ENCODE data around the gene SPATA2. TPM values are rescaled to one million over a fixed set of nuclear protein-coding genes. Genes with fewer than 3 reads are reported as not detected.

Gene SPATA2
- total and polyA plus RNA-seq, 2 of the 8 experiments (the other 6 are each of a cell fraction or from before 2014, with no cell fraction given) = 11.0 to 13.0 TPM

GRCh38 chr20:49941456-49941855, 26.1 kb upstream of the SPATA2 start:
- H3K27ac ChIP-seq (ENCODE audit: low read depth, low read length) = no peak overlapping the region
- H2AFZ ChIP-seq (ENCODE audit: low read length) = no peak overlapping the region
- H3K23ac ChIP-seq (ENCODE audit: insufficient read length) = no peak overlapping the region
- CTCF ChIA-PET (ENCODE audit: partially characterized antibody) = interaction anchor here (1.2 to 1.9 kb wide), 3 partner anchors 11 to 23 kb away, joined by 3 to 4 read pairs (median 4); no protein-coding TSS in a partner anchor
- 97% methylated on average over 15 of the region's 15 CpGs; no CpG with 5 or more reads in 1 of the 2 experiments for WGBS, 2 experiments (ENCODE audit: extremely low coverage in 1 of 2, insufficient coverage in 1 of 2, insufficient read length in 1 of 2, insufficient replicate concordance in 2 of 2, low coverage in 1 of 2, low lambda C conversion rate in 2 of 2, missing lambda C conversion rate in 1 of 2)
- H3K4ac ChIP-seq (replicated peaks; ENCODE audit: insufficient read length, low read depth, low read length) = no peak overlapping the region
- no peak overlapping the region for H3K56ac ChIP-seq (replicated peaks; ENCODE audit: insufficient read length, low read depth, low read length)
- peaks cover 7% of the 10 kb centered on the region; the same call in 1 of the 2 replicates for H3K23me2 ChIP-seq (ENCODE audit: low read depth, low read length)
- H2BK15ac ChIP-seq (ENCODE audit: low read length) = no peak overlapping the region
- H3K9me3 ChIP-seq (ENCODE audit: insufficient read depth in 2 of 2, low read depth in 1 of 2, low read length in 1 of 2) = no peaks in the 10 kb centered on the region
- H3K4me1 ChIP-seq (replicated peaks in 1 of 4; ENCODE audit: control insufficient read depth in 3 of 4, insufficient read depth in 4 of 4, low read length in 3 of 4) = peaks cover 3 to 14% (median 8%) of the 10 kb centered on the region in 4 experiments; a peak in 5 of 7 replicates
- no peak overlapping the region for H4K8ac ChIP-seq (ENCODE audit: extremely low read depth, insufficient read depth, low read length)
- FAIRE-seq (no peak), DNase-seq (ENCODE audit: low read depth in 1 of 2, low spot score in 2 of 2) (no peak)
- no peaks in the 10 kb centered on the region for H3K27me3 ChIP-seq (replicated peaks in 1 of 4; ENCODE audit: control insufficient read depth in 3 of 4, extremely low read depth in 1 of 4, insufficient read depth in 3 of 4, low read length in 3 of 4)
- H4K91ac ChIP-seq (replicated peaks; ENCODE audit: insufficient read length, low read length) = no peak overlapping the region
- H3K9ac ChIP-seq (replicated peaks in 1 of 4; ENCODE audit: extremely low read depth in 1 of 4, low read depth in 3 of 4, low read length in 3 of 4) = no peak overlapping the region
- no peak overlapping the region for H3K4me2 ChIP-seq (ENCODE audit: insufficient read depth in 1 of 2, low read depth in 2 of 2, low read length in 2 of 2)
- H3K36me3 ChIP-seq (ENCODE audit: control insufficient read depth in 2 of 4, insufficient read depth in 4 of 4, low read length in 3 of 4) = peaks cover 9 to 49% (median 16%) of the 10 kb centered on the region in 4 experiments; a peak in 7 of 8 replicates
- peaks cover 21 to 76% of the 10 kb centered on the region in 2 experiments for H3K79me2 ChIP-seq (ENCODE audit: control insufficient read depth in 1 of 2, insufficient read depth in 2 of 2, low read length in 2 of 2)
- H4K20me1 ChIP-seq (replicated peaks in 1 of 2; ENCODE audit: control insufficient read depth in 1 of 2, insufficient read depth in 2 of 2, low read length in 2 of 2) = peaks cover 10 to 14% of the 10 kb centered on the region in 2 experiments
- no peak overlapping the region for H2BK20ac ChIP-seq (ENCODE audit: low read length)
- no peak overlapping the region for H4K5ac ChIP-seq (ENCODE audit: insufficient read length, low read depth, low read length)
- no peak overlapping the region for H2BK120ac ChIP-seq (replicated peaks; ENCODE audit: low read depth, low read length)
- peaks cover 19% of the 10 kb centered on the region for H3K79me1 ChIP-seq (ENCODE audit: low read depth, low read length)
- POLR2A ChIA-PET (ENCODE audit: partially characterized antibody) = interaction anchor here (1.3 kb wide), 1 partner anchor 11 kb away, joined by 6 read pairs; no protein-coding TSS in a partner anchor
- H2BK12ac ChIP-seq (ENCODE audit: low read depth, low read length) = no peak overlapping the region
- H2AK5ac ChIP-seq (ENCODE audit: low read depth, low read length) = no peak overlapping the region
- H3K18ac ChIP-seq (ENCODE audit: extremely low read depth, low read length) = no peak overlapping the region
- H3K14ac ChIP-seq (ENCODE audit: insufficient read length) = no peak overlapping the region
- H3K4me3 ChIP-seq (ENCODE audit: extremely low read depth in 1 of 4, insufficient read depth in 2 of 4, low read depth in 3 of 4, low read length in 4 of 4) = no peak overlapping the region
- H2BK5ac ChIP-seq (ENCODE audit: low read depth, low read length) = no peak overlapping the region
- TF ChIP-seq SRF (IDR thresholded peaks at IDR 0.05; ENCODE audit: low read depth, low read length) = no peak
- TF ChIP-seq SIX5 (IDR thresholded peaks at IDR 0.05; ENCODE audit: low read depth, low read length) = no peak
- TF ChIP-seq, protein P1, sequence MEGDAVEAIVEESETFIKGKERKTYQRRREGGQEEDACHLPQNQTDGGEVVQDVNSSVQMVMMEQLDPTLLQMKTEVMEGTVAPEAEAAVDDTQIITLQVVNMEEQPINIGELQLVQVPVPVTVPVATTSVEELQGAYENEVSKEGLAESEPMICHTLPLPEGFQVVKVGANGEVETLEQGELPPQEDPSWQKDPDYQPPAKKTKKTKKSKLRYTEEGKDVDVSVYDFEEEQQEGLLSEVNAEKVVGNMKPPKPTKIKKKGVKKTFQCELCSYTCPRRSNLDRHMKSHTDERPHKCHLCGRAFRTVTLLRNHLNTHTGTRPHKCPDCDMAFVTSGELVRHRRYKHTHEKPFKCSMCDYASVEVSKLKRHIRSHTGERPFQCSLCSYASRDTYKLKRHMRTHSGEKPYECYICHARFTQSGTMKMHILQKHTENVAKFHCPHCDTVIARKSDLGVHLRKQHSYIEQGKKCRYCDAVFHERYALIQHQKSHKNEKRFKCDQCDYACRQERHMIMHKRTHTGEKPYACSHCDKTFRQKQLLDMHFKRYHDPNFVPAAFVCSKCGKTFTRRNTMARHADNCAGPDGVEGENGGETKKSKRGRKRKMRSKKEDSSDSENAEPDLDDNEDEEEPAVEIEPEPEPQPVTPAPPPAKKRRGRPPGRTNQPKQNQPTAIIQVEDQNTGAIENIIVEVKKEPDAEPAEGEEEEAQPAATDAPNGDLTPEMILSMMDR (IDR thresholded peaks at IDR 0.05; ENCODE audit: control extremely low read depth in 1 of 3, insufficient read depth in 1 of 3, low read depth in 1 of 3, low read length in 3 of 3) = no peak
- no peak for TF ChIP-seq POLR2A (IDR thresholded peaks at IDR 0.05; ENCODE audit: control extremely low read depth in 1 of 2, low read depth in 2 of 2, low read length in 2 of 2)
- TF ChIP-seq POLR2AphosphoS5 (IDR thresholded peaks at IDR 0.05; ENCODE audit: low read depth, low read length) = no peak
- no peak for TF ChIP-seq POU5F1 (IDR thresholded peaks at IDR 0.05; ENCODE audit: low read depth, low read length)
- no peak for TF ChIP-seq RNF2 (IDR thresholded peaks at IDR 0.05; ENCODE audit: borderline replicate concordance, low read depth, low read length, missing control alignments, poor library complexity, severe bottlenecking)
- no peak for TF ChIP-seq PHF8 (conservative IDR thresholded peaks at IDR 0.05; ENCODE audit: low read depth, low read length)
- TF ChIP-seq GABPA (IDR thresholded peaks at IDR 0.05; ENCODE audit: borderline replicate concordance, insufficient read depth, low read length) = no peak

Measured in H1 (cell line).